C4-2B (cell line): ENCODE measurements around the gene LRRC25.

ENCODE experiments used
- H3K27ac ChIP-seq: fragments of 450-650 bp; 2 replicates; pipeline ENCODE4 v1.5.1; 2017
- CTCF ChIP-seq: fragments of 450-650 bp; conservative IDR thresholded peaks from 2 replicates; pipeline ENCODE4 v1.5.1; 2017; ENCODE audit warnings: mild to moderate bottlenecking
- ZFX ChIP-seq: fragments of 450-650 bp; IDR thresholded peaks from 2 replicates; pipeline ENCODE4 v1.6.1; 2017

LRRC25 gene

GRCh38 chr19:18421371-18421959, 24.0 kb upstream of the LRRC25 start:
- no peak overlapping the region for H3K27ac ChIP-seq
- TF ChIP-seq CTCF (no peak), ZFX (no peak)

- no peak for TF ChIP-seq CTCF
- no peak for TF ChIP-seq ZFX
These were observed 23.5 kb upstream of the LRRC25 start for GRCh38 chr19:18420930-18421329.

GRCh38 chr19:18419699-18420460, 22.5 kb upstream of the LRRC25 start:
- TF ChIP-seq CTCF (peak; percentile 59; the same call in 1 of the 2 replicates), ZFX (peak; percentile 33; the same call in 1 of the 2 replicates)
- peak overlapping the region; percentile 84 for H3K27ac ChIP-seq

More at GRCh38 chr19:18420930-18421329, 23.5 kb upstream of the LRRC25 start:
- H3K27ac ChIP-seq: no peak overlapping the region

GRCh38 chr19:18419195-18419698, 21.8 kb upstream of the LRRC25 start, which contains the start of gene SSBP4:
TSS of gene SSBP4 (plus strand) at chr19:18419398. CDS start at chr19:18419649, 251 bp downstream.
- H3K27ac ChIP-seq: peak within 1 kb of the TSS; percentile 84
- peak; percentile 62; the same call in 1 of the 2 replicates for TF ChIP-seq ZFX
- peak; percentile 92 for TF ChIP-seq CTCF

- no peak for TF ChIP-seq ZFX
- TF ChIP-seq CTCF: no peak
- peak overlapping the region; percentile 84 for H3K27ac ChIP-seq
These were observed 21.2 kb upstream of the LRRC25 start for GRCh38 chr19:18418483-18419194.

- H3K27ac ChIP-seq: no peak overlapping the region
- no peak for TF ChIP-seq CTCF
- no peak for TF ChIP-seq ZFX
These were observed 20.6 kb upstream of the LRRC25 start for GRCh38 chr19:18418029-18418482.
